Stimulated activated CD4-positive, alpha-beta T cell treated with anti-CD3 and anti-CD28 coated beads, Interleukin-2, amount 100 ng/mL, for 48 hours (primary cell): Measurements from ENCODE around the gene ZNF140.

ENCODE experiments used
- DNase-seq, 2 donors: peaks; one replicate each; pipeline ENCODE4 v3.0.0-alpha.2; 2020

The ZNF140 gene

DNA sequence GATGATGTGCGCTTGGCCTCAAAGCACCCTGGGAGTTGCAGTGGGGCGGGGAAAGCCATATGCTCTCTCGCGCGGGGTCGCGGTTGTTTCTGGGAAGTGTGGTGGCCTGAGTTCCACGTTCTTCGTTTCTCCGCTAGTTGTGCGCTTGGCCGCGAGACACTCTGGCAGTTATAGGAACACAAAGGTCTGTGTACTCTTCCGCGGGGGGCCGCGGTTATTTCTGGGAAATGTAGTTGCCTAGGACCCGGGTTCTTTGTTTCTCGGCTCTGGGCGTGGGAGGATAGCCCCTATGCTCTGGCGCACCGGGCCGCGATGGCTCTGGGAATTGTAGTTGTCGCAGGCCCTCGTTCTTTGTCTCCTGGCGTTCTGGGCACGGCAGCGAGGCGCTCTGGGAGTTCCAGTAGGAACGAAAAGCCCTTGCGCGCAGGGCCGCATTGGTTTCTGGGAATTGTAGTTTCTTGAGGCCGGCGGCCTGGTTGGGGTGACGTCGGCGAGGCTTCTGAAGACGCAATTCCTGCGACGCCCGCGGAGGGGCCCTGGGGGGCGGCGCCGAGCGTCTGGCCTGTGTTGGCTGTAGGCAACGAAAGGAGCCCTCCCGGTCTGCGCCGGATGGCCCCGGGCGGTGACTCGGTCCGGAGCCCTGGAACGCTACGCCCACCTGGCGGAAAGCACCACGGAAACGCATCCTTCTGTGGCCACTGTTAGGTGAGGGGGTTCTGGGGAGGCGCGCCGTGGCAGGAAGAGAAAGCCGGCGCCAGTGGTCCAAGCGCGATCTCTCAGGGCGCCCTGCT is at the start of gene ZNF140:
ZNF140 (plus strand) TSS at position 556 of the 791 bp plus-strand sequence. CDS start 398 bp downstream, outside the sequence.
- DNase-seq: peak; percentile 85 to 88

DNA sequence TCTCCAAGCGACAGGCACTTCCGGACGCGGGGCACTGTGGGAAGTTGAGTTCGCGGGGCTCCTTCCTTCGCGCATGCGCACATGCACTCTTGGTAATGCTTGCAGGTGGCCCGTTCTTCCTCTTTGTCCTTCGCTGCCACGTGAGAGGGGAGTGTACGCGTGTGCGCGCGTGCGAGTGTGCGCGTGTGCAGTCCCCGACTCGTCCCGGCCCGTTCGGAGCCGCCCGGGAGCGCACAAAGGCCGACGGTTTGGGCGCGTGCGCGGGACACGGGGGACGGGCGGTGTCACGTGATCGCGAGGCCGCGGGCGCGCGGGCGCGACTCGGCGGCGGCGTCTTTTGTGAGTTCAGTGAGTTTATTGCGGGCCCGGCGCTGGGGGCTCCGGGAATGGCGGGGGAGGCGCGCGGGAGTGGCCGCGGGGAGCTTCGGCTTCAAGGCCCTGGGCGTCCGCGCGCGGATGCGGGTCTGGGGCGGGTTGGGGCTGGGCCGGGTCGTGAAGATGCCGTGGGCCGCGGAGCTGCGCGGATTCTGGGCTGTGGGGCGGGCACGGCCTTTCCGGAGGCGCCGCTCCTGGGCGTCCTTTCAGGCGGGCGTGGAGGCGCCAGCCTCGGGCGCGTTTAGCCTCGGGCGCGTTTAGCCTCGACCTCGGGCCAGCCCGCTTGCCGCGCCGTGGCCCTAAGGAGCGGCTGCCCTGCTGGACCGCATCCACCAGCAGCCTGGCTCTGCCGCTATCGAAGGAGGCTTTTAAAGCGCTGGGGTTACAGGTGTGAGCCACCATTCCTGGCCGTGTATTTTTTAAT is 43.3 kb upstream of the ZNF140 start, which contains the start of gene ZNF84:
ZNF84 (plus strand) TSS at position 303 of the 799 bp plus-strand sequence. CDS start 3,959 bp downstream, outside the sequence.
- DNase-seq: peak; percentile 90 to 96

DNA sequence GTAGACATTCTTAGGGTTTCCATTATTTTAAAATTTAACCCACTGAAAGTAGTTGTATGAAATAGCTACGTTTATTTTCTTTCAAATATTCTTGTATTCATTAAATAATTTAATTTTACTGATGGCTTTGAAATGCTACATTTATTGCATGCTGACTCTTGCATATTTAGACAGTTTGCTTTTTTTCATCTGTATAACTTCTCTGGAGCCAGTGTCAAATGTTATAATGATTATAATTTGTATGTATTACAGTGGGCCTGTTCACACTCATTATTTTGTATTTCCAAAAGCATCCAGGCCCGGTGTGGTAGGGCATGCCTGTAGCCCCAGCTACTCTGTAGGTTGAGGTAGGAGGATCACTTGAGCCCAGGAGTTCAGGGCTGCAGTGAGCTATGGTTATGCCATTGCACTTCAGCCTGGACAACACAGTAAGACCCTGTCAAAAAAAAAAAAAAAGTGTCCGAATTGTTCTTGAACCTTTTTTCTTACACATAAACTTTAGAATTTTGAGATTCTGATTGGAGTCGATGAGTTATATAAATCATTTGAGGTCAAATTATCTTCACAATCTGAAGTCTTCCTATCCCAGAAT is 42.5 kb upstream of the ZNF140 start:
- DNase-seq: no peak

DNA sequence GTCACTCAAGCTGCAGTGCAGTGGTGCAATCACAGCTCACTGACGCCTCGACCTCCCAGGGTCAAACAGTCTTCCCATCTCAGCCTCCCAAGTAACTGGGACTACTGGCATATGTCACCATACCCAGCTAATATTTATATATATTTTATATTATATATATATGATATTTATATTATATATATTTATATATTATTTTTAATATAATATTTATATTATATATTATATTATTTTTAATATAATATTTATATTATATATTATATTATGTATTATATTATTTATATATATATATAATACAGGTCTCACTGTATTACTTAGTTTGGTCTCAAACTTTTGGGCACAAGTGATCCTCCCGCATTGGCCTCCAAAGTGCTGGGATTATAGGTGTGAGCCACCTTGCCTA is 34.0 kb upstream of the ZNF140 start:
- no peak for DNase-seq

DNA sequence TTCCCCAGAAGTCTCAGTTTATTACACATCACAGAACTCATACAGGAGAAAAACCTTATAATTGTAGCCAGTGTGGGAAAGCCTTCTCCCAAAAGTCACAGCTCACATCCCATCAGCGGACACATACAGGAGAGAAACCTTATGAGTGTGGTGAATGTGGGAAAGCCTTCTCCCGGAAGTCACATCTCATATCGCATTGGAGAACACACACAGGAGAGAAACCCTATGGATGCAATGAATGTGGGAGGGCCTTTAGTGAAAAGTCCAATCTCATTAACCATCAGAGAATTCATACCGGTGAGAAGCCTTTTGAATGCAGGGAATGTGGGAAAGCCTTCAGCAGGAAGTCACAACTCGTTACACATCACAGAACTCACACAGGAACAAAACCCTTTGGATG is 23.3 kb upstream of the ZNF140 start:
- no peak for DNase-seq

DNA sequence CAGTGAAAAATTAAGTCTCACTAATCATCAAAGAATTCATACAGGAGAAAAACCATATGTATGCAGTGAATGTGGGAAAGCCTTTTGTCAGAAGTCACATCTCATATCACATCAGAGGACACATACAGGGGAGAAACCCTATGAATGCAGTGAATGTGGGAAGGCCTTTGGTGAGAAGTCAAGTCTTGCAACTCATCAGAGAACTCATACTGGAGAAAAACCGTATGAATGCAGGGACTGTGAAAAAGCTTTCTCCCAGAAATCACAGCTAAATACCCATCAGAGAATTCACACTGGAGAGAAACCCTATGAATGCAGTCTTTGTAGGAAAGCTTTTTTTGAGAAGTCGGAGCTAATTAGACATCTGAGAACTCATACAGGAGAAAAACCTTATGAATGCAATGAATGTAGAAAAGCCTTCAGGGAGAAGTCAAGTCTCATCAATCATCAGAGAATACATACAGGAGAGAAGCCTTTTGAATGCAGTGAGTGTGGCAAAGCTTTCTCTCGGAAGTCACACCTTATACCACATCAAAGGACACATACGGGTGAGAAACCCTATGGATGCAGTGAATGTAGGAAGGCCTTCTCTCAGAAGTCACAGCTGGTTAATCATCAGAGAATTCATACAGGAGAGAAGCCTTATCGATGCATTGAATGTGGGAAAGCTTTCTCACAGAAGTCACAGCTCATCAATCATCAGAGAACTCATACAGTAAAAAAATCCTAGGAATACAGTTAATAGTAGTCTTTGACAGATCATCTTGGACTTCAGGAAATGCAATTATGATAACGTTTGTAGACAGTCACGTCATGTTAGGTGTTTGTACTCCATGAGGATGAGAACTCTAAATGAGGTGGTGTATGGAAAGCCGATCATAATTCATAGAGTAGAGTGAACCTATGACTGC is 22.3 kb upstream of the ZNF140 start:
- no peak for DNase-seq

DNA sequence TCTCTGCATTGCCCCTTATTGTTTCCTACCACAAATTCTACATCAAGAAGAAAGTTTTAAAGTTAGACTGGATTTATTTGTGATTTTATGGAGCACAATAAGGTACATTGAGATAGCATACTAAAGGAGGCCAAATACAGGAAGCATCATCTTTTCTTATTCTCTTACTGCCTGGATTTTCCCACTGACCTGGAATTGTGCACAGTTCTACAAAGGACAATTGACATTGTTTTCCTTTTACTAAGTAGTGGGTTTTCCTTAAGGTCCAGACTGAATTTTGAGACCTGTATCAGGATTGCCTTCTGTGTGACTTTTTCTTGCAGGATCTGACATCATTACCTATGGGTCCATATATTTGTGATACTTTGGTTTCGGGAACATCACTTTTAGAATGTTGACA is 18.8 kb upstream of the ZNF140 start:
- no peak for DNase-seq

DNA sequence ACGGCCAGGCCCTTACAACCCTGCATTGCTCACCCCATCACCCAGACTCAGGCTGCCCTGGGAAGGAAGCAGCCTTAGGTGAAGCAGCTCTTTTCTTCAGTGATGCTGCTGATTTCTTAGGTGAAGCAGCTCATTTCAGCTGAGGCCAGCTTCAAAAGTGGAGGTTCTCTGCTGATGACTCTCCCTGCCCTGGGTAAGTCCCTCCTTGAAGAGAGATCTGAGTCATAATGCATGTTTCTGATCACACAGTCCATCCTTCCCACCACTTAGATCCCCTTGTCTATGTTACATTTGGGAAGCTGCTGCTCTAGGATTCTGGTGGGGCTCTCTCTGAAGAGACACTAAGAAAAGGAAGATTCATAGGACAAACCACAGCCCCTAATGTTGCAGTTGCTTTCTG is 17.2 kb upstream of the ZNF140 start:
- no peak for DNase-seq

DNA sequence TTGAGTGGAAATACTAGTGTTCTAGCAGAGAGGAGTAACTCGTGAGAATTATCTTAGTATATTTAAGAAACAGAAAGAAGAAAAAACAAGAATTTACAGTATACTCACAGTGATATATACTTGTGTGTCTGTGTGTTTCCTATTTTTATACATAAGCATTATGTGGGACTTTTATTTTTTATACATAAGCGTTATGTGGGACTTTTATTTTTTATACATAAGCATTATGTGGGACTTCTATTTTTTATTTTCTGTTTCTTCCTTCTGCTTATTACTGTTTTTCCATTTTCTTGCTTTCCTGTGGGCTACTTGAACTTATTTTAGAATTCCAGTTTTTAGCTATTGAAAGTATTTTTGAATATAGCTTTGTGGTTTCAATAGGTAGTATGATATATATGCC is 6.9 kb upstream of the ZNF140 start:
- DNase-seq: no peak

DNA sequence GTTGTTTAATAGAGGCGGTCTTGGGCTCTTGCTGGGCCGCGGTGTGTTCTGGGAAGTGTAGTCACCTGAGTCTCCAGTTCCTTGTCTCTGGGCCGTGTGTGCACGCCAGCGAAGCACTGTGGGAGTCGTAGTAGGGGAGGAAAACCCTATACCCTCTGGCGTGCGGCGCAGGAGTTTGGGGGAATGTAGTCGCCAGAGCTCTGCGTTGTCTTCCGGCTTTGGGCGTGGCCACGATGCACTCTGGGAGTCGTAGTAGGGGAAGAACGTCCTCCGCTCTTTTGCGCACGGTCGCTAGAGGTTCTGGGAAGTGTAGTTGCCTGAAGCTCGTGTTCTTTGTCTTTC is 726 bp upstream of the ZNF140 start:
- peak; percentile 85 to 86 for DNase-seq

DNA sequence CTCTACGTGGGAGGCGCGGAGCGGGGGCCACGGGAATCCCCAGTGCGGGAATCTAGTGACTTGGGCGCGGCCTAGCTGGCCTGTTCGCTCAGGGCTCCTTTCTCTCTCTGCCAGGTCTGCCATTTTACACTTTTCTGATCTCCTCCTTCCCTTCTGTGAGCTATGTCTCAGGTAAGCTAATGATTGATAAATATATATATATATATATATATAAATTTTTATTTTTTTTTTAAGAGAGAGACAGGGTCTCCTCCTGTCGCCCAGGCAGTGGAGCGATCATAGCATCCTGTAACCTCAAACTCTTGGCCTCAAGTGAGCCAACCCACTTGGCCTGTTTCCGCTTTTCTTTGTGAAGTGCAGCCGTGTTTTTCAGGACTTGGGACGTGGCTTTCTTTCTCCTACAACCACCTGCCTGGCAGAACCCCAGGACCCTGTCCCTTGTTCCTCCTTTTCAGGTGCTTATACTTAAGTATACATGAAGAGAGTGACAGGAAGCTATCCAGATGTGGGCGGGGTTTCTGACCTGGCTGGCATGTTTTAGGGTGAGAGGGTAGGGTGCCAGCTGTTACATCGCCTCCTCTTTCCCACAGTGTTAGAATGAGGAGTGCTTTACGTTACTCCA is 547 bp downstream of the ZNF140 start:
- DNase-seq: no peak

DNA sequence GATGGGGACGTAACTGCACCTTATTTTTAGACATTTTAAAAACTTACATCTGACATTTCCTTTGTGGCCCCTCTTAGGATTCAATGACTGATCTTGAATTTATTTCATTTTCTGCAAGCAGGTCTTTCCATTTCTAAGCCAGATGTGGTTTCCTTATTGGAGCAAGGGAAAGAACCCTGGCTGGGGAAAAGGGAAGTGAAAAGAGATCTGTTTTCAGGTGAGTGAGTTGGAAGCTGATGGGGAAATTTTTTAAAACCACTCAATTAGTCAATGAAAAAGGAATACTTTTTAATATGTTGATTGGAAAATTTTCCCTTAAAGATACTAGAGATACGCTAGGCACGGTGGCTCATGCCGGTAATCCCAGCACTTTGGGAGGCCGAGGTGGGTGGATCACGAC is 2.6 kb downstream of the ZNF140 start:
- DNase-seq: no peak

DNA sequence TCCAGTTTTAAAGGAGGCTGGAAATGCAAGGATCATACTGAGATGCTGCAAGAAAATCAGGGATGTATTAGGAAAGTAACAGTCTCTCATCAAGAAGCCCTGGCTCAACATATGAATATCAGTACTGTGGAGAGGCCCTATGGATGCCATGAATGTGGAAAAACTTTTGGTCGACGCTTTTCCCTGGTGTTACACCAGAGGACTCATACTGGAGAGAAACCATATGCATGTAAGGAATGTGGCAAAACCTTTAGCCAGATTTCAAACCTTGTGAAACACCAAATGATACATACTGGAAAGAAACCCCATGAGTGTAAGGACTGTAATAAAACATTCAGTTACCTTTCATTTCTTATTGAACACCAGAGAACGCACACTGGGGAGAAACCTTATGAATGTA is 24.9 kb downstream of the ZNF140 start:
- no peak for DNase-seq

DNA sequence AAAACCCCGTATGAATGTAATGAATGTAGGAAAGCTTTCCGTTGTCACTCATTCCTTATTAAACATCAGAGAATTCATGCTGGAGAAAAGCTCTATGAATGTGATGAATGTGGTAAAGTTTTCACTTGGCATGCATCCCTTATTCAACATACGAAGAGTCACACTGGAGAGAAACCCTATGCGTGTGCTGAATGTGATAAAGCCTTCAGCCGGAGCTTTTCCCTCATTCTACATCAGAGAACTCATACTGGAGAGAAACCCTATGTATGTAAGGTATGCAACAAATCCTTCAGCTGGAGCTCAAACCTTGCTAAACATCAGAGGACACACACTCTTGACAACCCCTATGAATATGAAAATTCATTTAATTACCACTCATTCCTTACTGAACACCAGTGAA is 25.5 kb downstream of the ZNF140 start:
- DNase-seq: no peak

DNA sequence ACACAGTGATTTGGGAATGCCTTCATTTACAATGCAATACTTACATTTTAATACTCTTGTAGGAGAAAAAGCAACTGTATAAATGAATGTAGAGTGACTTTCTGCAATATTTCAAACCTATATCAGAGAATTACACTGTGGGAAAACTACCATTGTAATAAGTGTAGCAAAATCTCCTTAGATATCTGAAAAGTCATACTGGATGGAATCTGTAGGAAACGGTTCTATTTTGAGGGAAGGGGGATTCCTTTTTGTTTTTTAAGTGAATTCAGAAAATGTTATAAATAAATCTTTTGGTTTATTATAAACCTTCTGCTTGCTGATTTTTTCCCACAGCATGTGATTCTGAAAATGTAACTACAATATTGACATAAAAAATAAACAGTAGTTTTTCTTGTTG is 26.4 kb downstream of the ZNF140 start:
- no peak for DNase-seq

DNA sequence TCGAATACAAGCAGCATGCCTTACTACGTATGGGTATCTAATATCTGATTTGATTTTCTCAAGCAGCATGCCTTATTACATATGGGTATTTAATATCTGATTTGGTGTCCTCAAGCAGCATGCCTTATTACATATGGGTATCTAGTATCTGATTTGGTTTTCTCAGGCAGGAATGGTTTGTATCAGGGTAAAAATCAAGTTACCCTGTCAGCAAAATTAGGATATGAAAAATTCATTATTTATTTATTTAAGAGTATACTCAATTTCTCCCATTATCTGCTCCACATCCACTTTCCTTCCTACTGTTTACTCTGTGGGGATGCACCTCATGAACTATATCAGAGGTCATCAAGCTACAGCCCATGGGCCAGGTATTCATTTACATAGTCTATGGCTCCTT is 27.4 kb downstream of the ZNF140 start:
- no peak for DNase-seq

DNA sequence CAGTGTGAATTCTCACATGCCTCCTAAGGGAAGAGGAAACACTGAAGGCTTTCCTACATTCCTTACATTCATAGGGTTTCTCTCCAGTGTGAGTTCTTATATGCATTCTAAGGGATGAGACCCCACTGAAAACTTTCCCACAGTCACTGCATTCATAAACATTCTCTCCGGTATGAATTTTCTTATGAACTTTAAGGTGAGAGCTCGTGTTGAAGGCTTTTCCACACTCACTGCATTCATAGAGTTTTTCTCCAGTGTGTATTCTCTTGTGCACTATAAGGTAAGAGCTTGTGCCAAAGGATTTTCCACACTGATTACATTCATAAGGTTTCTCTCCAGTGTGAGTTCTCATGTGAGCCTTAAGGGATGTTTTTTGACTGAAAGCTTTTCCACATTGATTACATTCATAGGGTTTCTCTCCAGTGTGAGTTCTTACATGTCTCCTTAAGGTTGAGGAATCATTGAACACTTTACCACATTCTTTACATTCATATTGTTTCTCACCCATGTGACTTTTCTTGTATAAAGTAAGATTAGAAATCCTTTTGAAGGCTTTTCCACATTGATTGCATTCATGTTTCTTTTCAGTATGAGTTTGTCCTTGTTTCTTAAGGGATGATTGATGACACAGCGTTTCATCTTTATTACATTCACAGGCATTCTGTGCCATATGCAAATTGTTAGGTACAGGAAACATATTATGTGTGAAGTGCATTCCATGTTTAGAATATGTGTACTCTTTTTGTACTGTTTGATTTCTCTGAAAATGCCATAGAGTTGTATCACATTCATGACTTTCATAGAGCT is 39.9 kb downstream of the ZNF140 start:
- no peak for DNase-seq

DNA sequence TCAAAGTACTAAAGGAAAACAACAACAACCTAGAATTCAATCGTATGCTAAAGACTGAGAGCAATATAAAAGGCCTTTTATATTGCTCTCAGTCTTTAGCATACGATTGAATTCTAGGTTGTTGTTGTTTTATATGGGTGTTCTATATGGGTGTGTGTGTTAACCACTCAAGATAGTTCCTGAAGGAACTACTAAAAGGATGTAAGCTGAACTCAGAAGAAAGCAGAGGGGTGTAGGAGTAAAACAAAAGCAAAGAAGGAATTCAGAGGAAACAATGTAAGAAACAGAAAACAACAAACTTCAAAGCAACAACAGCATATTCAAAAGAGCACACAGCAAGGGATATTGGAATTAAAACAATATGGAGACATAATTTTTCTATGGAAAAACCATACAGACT is 44.0 kb downstream of the ZNF140 start:
- no peak for DNase-seq

DNA sequence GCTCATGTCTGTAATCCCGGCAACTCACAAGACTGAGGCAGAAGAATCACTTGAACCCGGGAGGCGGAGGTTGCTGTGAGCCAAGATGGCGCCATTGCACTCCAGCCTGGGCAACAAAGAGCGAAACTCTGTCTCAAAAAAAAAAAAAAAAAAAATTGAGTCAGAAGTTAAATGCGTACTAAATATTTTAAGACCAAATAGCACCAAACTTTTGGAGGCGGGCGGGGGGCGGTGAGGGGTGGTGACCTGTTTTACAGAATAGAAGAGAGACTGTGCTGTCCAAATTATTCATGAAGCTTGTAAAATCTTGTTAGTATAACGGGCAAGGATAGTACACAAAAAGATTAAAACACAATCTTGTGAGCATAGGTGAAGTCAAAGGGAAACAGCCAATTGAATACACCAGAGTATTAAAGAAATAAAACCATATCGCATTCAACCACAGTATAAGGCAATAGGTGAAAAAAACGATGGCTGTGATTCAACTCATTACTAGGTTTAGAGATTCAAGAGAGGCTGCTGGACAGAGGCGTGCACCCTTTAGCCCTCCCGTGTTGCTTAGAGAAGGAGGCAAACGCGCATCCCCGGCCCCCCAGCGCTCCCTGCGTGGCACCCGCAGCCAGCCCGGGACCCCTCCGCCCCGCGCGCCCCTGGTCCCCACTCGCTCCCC is 48.8 kb downstream of the ZNF140 start:
- DNase-seq: no peak

DNA sequence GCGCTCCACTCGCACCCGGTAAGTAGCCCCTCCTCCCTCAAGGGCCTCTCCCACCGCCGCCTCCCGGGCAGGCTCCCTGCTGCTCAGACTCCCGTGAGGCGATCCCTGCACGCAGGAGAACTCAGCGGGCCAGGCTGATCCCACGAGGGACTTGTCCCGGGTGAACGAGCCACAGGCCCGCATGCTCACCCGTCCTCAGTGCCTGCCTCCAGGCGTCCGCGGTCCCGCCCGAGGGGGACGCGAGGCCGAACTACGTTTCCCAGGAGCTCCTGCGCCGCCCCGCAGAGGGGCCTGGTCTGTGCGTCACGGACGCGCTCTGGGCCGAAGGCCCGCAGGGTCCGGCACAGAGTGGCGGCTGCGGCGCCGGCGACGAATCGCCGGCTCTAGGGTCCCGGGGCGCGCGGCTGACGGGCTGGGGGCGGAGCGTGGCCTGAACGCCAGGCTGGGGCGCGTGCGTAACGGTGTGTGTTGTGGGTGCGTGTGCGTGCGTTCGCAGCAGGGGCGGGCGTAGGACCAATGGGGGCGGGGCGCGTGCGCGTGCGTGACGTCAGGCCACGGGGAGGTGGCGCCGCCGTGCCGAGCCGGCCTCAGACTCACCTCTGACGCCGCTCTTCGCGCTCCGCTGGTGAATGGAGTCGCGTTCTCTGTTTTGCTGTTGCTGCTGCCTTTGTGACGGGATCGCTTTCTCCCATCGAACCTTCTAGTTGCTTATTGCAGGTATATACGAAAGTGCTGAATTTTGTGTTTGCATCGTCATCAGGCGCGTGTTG is 49.5 kb downstream of the ZNF140 start, which contains the start of the genes ZNF10 and ZNF891:
ZNF10 (plus strand) TSS at position 590 of the 770 bp plus-strand sequence. CDS start 13,866 bp downstream, outside the sequence.
ZNF891 (minus strand) TSS at position 237 of the 770 bp plus-strand sequence. CDS start 8,356 bp downstream, outside the sequence.
- DNase-seq: peak; percentile 96
